Measurements from ENCODE around the gene RAB14.

The RAB14 gene

DNA sequence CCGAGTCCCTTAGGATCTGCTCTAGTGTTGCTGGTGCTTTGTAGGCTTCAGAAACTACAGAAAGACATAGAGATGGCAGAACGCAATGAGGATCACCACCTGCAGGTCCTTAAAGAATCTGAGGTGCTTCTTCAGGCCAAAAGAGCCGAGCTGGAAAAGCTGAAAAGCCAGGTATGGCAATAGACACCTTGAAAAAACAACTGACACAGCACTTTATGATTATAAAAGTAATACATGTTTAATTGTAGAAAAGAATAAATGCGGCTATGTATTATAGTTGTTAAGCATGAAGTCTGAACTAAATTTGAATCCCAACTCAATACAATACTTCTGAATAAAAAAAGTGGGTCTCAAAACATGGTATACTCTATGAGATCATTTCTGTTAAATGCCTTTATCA, 43.7 kb downstream of the RAB14 start:
- no peak overlapping the region for H3K4me3 ChIP-seq (ENCODE audit: low read depth, low read length)
- TF ChIP-seq CTCF (IDR thresholded peaks at IDR 0.05; ENCODE audit: low read depth, low read length, missing control alignments), result no peak
- in situ Hi-C loops (cut with HindIII; ENCODE audit: low sequenced_read_pairs), result no loop called here
- DNase-seq (ENCODE audit: low read depth), result no peak

DNA sequence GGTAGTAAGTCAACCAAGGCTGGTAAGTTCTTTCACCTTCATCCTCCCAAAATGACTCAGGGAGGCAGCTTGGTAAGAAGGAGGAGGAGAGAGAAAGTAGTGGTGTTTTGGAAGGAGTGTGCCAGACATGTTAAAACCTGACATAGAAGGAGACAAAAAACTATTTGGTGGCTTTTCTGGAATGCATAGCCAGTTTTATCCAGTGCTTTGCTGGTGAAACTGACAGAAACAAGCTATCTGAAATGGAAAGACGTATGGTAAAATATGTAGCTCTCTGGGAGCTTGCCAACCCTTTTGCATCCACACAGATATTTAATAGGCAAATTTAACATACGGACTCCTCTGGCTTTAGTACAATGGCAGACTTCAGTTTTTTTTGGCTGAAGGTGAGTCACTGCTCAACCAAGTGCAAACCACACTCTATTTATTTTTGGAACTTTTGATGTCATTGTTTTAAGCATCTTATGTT, 45.4 kb downstream of the RAB14 start:
- no peak for TF ChIP-seq CTCF (IDR thresholded peaks at IDR 0.05; ENCODE audit: low read depth, low read length, missing control alignments)
- H3K4me3 ChIP-seq (ENCODE audit: low read depth, low read length), result no peak overlapping the region
- in situ Hi-C loops (cut with HindIII; ENCODE audit: low sequenced_read_pairs), result no loop called here
- DNase-seq (ENCODE audit: low read depth), result peak; percentile 84

DNA sequence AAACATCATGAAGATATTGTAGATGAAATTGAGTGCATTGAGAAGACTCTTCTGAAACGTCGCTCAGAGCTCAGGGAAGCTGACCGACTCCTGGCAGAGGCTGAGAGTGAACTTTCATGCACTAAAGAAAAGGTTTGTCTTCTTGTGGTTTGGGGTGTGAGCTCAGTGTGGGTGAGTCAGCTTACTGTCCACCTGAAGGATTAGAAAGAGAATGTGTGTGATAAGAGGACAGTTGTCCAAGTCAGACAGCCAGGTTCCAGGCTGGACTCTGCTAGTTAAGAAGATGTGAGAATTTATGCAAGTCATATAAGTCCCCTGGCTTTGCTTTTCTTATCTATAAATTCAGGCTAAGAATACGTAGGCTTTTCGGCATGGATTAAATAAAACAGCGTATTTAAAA, 46.9 kb downstream of the RAB14 start:
- in situ Hi-C loops (cut with HindIII; ENCODE audit: low sequenced_read_pairs), result no loop called here
- TF ChIP-seq CTCF (IDR thresholded peaks at IDR 0.05; ENCODE audit: low read depth, low read length, missing control alignments), result no peak
- H3K4me3 ChIP-seq (ENCODE audit: low read depth, low read length), result no peak overlapping the region
- DNase-seq (ENCODE audit: low read depth), result peak; percentile 9

GRCh38 chr9:121153642-121154041, 48.0 kb downstream of the RAB14 start:
- no peak overlapping the region for H3K4me3 ChIP-seq (ENCODE audit: low read depth, low read length)
- in situ Hi-C loops (cut with HindIII; ENCODE audit: low sequenced_read_pairs), result no loop called here
- no peak for DNase-seq (ENCODE audit: low read depth)
- TF ChIP-seq CTCF (IDR thresholded peaks at IDR 0.05; ENCODE audit: low read depth, low read length, missing control alignments), result no peak

- H3K4me3 ChIP-seq (ENCODE audit: low read depth, low read length), result no peak overlapping the region
- no peak for DNase-seq (ENCODE audit: low read depth)
- in situ Hi-C loops (cut with HindIII; ENCODE audit: low sequenced_read_pairs), result no loop called here
- no peak for TF ChIP-seq CTCF (IDR thresholded peaks at IDR 0.05; ENCODE audit: low read depth, low read length, missing control alignments)
Observed at GRCh38 chr9:121150188-121150587, 51.5 kb downstream of the RAB14 start.

- in situ Hi-C loops (cut with HindIII; ENCODE audit: low sequenced_read_pairs), result no loop called here
- DNase-seq (ENCODE audit: low read depth), result no peak
- TF ChIP-seq CTCF (IDR thresholded peaks at IDR 0.05; ENCODE audit: low read depth, low read length, missing control alignments), result no peak
- H3K4me3 ChIP-seq (ENCODE audit: low read depth, low read length), result no peak overlapping the region
Observed at GRCh38 chr9:121144482-121144881, 57.2 kb downstream of the RAB14 start.

DNA sequence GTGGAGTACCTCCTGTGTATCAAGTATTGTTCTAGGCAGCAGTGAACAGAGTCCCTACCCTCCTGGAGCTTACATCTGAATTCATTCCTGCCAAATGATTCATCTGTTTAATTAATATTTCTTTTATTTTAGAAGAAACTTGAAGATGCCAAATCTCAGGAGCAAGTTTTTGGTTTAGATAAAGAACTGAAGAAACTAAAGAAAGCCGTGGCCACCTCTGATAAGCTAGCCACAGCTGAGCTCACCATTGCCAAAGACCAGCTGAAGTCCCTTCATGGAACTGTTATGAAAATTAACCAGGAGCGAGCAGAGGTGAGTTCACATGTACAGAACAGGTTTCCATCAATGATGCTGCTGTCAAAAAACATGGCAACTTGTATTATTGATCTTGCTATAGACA, 57.9 kb downstream of the RAB14 start:
- TF ChIP-seq CTCF (IDR thresholded peaks at IDR 0.05; ENCODE audit: low read depth, low read length, missing control alignments), result no peak

More for the DNA sequence above, 57.9 kb downstream of the RAB14 start:
- in situ Hi-C loops (cut with HindIII; ENCODE audit: low sequenced_read_pairs), result no loop called here
- H3K4me3 ChIP-seq (ENCODE audit: low read depth, low read length), result no peak overlapping the region
- no peak for DNase-seq (ENCODE audit: low read depth)
